Measurements from ENCODE around the gene C10orf95. TPM values are rescaled to one million over a fixed set of nuclear protein-coding genes. Genes with fewer than 3 reads are reported as not detected.

Gene C10orf95
- total and polyA plus RNA-seq, 2 donors (not counting 1 experiment from before 2014, with no cell fraction given): 0.32 to 0.63 TPM

DNA sequence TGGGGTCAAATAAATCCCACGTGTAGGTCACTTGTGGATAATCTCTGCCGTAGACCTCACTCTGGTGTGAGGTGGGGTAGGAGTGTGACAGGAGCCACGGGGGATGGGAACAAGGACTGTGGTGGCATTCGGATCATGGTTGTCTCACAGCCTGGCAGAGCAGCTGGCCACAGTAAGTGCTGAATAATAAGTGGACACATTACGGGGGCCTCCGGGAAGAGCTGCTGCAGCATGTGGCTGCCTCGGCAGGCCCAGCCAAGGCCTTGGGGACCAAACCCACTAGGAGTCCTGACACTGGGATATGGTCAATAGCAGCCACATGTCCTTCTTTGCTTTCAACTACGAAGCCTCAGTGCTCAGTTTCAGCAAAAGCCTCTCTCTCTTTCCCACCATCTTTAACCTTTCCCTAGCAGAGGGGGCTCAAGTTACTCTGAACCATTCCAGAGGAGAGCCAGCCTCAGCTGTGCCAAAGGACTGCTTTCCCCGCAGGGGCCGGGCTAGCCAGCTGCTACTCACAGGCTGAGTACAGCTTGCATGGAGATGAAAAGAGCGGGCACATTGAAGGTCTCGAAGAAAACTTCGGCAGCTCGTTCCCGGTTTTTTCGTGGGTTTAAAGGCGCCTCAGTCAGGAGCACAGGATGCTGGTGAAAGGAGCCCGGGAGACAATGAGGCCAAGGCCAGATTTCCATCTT is 33.9 kb upstream of the C10orf95 start:
- Histone ChIP-seq H4K20me1 (ENCODE audit: control insufficient read depth, insufficient read depth, low read length, poor library complexity, severe bottlenecking) (peaks cover 9% of the 10 kb centered on the region), H3K4me2 (replicated peaks; ENCODE audit: low read depth, low read length, poor library complexity, severe bottlenecking) (no peak overlapping the region), H3K27ac (ENCODE audit: low read length in 2 of 2) (no peak overlapping the region), H3K27me3 (replicated peaks in 1 of 4; ENCODE audit: control extremely low read depth in 1 of 4, control insufficient read depth in 3 of 4, insufficient read depth in 4 of 4, low read length in 3 of 4) (no peaks in the 10 kb centered on the region), H3K79me2 (ENCODE audit: control insufficient read depth, insufficient read depth, low read length) (no peaks in the 10 kb centered on the region), H3K4me1 (ENCODE audit: control insufficient read depth in 2 of 2, insufficient read depth in 2 of 2, low read length in 2 of 2) (no peaks in the 10 kb centered on the region), H2AFZ (ENCODE audit: insufficient read depth, low read depth, low read length, poor library complexity, severe bottlenecking) (no peak overlapping the region), H3K36me3 (replicated peaks in 1 of 2; ENCODE audit: control extremely low read depth in 1 of 2, control insufficient read depth in 1 of 2, extremely low read depth in 1 of 2, insufficient read depth in 2 of 2, low read length in 1 of 2) (peaks cover 4 to 90% of the 10 kb centered on the region in 2 experiments), H3K9me3 (ENCODE audit: control extremely low read depth in 1 of 3, control insufficient read depth in 2 of 3, insufficient read depth in 1 of 3, low read length in 2 of 3) (no peaks in the 10 kb centered on the region), H3K9ac (ENCODE audit: low read length) (no peak overlapping the region), H3K4me3 (ENCODE audit: control extremely low read depth in 1 of 5, extremely low read depth in 1 of 5, insufficient read depth in 1 of 5, low read depth in 2 of 5, low read length in 4 of 5) (no peak overlapping the region)
- ChIA-PET CTCF (interaction anchor here (1.0 to 1.1 kb wide), 2 partner anchors 11 to 133 kb away, joined by 3 read pairs; no protein-coding TSS in a partner anchor), POLR2A (no interaction called here)
- no peak overlapping the region for H3K4me3 Mint-ChIP-seq
- DNase-seq: no peak
- H3K9me3 Mint-ChIP-seq (ENCODE audit: insufficient read depth): no peaks in the 10 kb centered on the region
- H3K4me1 Mint-ChIP-seq: no peaks in the 10 kb centered on the region
- ATAC-seq (ENCODE audit: low read depth): no peak
- H3K27ac Mint-ChIP-seq: no peak overlapping the region
- 97% methylated on average over 18 of the region's 18 CpGs for WGBS (ENCODE audit: insufficient coverage)
- no peak for TF ChIP-seq EZH2 (IDR thresholded peaks at IDR 0.05; ENCODE audit: borderline replicate concordance, insufficient read depth, low read depth, low read length, poor library complexity, severe bottlenecking)
- TF ChIP-seq, protein P1, sequence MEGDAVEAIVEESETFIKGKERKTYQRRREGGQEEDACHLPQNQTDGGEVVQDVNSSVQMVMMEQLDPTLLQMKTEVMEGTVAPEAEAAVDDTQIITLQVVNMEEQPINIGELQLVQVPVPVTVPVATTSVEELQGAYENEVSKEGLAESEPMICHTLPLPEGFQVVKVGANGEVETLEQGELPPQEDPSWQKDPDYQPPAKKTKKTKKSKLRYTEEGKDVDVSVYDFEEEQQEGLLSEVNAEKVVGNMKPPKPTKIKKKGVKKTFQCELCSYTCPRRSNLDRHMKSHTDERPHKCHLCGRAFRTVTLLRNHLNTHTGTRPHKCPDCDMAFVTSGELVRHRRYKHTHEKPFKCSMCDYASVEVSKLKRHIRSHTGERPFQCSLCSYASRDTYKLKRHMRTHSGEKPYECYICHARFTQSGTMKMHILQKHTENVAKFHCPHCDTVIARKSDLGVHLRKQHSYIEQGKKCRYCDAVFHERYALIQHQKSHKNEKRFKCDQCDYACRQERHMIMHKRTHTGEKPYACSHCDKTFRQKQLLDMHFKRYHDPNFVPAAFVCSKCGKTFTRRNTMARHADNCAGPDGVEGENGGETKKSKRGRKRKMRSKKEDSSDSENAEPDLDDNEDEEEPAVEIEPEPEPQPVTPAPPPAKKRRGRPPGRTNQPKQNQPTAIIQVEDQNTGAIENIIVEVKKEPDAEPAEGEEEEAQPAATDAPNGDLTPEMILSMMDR (IDR thresholded peaks at IDR 0.05): no peak
- intact Hi-C loops (cut with micrococcal nuclease): no loop called here
- no peaks in the 10 kb centered on the region for H3K27me3 Mint-ChIP-seq

DNA sequence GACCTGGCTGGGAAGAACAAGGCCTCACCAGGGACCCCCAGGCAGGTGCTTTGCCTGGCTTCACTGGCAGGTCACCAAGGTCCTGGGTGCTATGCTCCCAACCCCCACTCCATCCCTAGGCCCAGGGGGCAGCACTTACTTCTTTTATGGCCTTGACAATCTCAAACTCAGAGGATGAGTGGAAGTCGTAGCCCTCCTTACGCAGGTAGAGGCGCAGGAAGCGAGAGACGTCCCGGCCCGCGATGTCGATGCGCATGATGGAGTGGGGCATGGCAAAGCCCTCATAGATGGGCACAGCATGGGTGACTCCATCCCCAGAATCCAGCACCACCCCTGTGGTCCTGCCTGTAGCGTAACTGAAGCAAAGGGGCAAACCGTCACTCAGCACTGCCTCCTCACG is 32.7 kb upstream of the C10orf95 start:
- ChIA-PET CTCF (interaction anchor here (6.4 kb wide), 1 partner anchor 254 kb away, joined by 57 read pairs; no protein-coding TSS in a partner anchor), POLR2A (no interaction called here)
- Histone ChIP-seq H2AFZ (ENCODE audit: insufficient read depth, low read depth, low read length, poor library complexity, severe bottlenecking) (no peak overlapping the region), H3K4me3 (ENCODE audit: control extremely low read depth in 1 of 5, extremely low read depth in 1 of 5, insufficient read depth in 1 of 5, low read depth in 2 of 5, low read length in 4 of 5) (no peak overlapping the region), H3K36me3 (replicated peaks in 1 of 2; ENCODE audit: control extremely low read depth in 1 of 2, control insufficient read depth in 1 of 2, extremely low read depth in 1 of 2, insufficient read depth in 2 of 2, low read length in 1 of 2) (peaks cover 4 to 95% of the 10 kb centered on the region in 2 experiments), H3K79me2 (ENCODE audit: control insufficient read depth, insufficient read depth, low read length) (no peaks in the 10 kb centered on the region), H3K4me2 (replicated peaks; ENCODE audit: low read depth, low read length, poor library complexity, severe bottlenecking) (no peak overlapping the region), H3K27ac (ENCODE audit: low read length in 2 of 2) (no peak overlapping the region), H3K9ac (ENCODE audit: low read length) (no peak overlapping the region), H3K4me1 (ENCODE audit: control insufficient read depth in 2 of 2, insufficient read depth in 2 of 2, low read length in 2 of 2) (peaks cover 0 to 3% of the 10 kb centered on the region in 2 donors), H3K9me3 (ENCODE audit: control extremely low read depth in 1 of 3, control insufficient read depth in 2 of 3, insufficient read depth in 1 of 3, low read length in 2 of 3) (no peaks in the 10 kb centered on the region), H4K20me1 (ENCODE audit: control insufficient read depth, insufficient read depth, low read length, poor library complexity, severe bottlenecking) (peaks cover 9% of the 10 kb centered on the region), H3K27me3 (replicated peaks in 1 of 4; ENCODE audit: control extremely low read depth in 1 of 4, control insufficient read depth in 3 of 4, insufficient read depth in 4 of 4, low read length in 3 of 4) (no peaks in the 10 kb centered on the region)
- H3K27me3 Mint-ChIP-seq: no peaks in the 10 kb centered on the region
- ATAC-seq (ENCODE audit: low read depth) (no peak), DNase-seq (no peak)
- H3K4me1 Mint-ChIP-seq: peaks cover 3% of the 10 kb centered on the region
- intact Hi-C loops (cut with micrococcal nuclease): no loop called here
- WGBS (ENCODE audit: insufficient coverage): 97% methylated on average over 10 of the region's 13 CpGs
- no peak overlapping the region for H3K27ac Mint-ChIP-seq
- no peak overlapping the region for H3K4me3 Mint-ChIP-seq
- H3K9me3 Mint-ChIP-seq (ENCODE audit: insufficient read depth): no peaks in the 10 kb centered on the region
- TF ChIP-seq EZH2 (IDR thresholded peaks at IDR 0.05; ENCODE audit: borderline replicate concordance, insufficient read depth, low read depth, low read length, poor library complexity, severe bottlenecking): no peak
- TF ChIP-seq, protein P1 (IDR thresholded peaks at IDR 0.05): no peak

All from B cell (primary cell).